Psoas muscle (tissue), 8 donors: Measurements from ENCODE around the gene CLBA1. TPM values are rescaled to one million over a fixed set of nuclear protein-coding genes. Genes with fewer than 3 reads are reported as not detected.

ENCODE experiments used
- ATAC-seq, 4 donors: fragments of 200-7000 bp; cut with Tn5 transposase; one replicate each; pipeline ENCODE4 v1.9.1; 2020; ENCODE audit warnings: moderate library complexity in 3 of 4, mild to moderate bottlenecking in 2 of 4
- DNase-seq, 2 donors: peaks; one replicate each; pipeline ENCODE4 v3.0.0-alpha.2; 2020
- H3K27ac ChIP-seq: fragments of 200-600 bp; one replicate; pipeline ENCODE4 v1.8.0; 2022
- H3K27me3 ChIP-seq, 3 donors: fragments of 200-600 bp in 1 of 3; one replicate each; pipeline versions ENCODE4 v1.6.1 to v1.8.0; 2013 to 2022; ENCODE audit warnings: low read length in 2 of 3, mild to moderate bottlenecking in 2 of 3, moderate library complexity in 1 of 3; ENCODE audit not compliant: insufficient read depth in 3 of 3
- H3K36me3 ChIP-seq, 2 donors: fragments of 200-600 bp in 1 of 2; one replicate each; pipeline versions ENCODE4 v1.6.1 to v1.8.0; 2013 to 2022; ENCODE audit warnings: low read depth in 1 of 2, mild to moderate bottlenecking in 1 of 2, moderate library complexity in 1 of 2; ENCODE audit not compliant: insufficient read depth in 1 of 2
- H3K4me1 ChIP-seq: fragments of 200-600 bp; one replicate; pipeline ENCODE4 v1.8.0; 2022
- H3K4me3 ChIP-seq: fragments of 200-600 bp; one replicate; pipeline ENCODE4 v1.8.0; 2022; ENCODE audit warnings: mild to moderate bottlenecking
- H3K9me3 ChIP-seq: fragments of 200-600 bp; one replicate; pipeline ENCODE4 v1.8.0; 2022
- WGBS, 3 donors: extraction: QIAGEN DNeasy Blood & Tissue Kit; methylation state at CpG; one replicate each; pipeline versions ENCODE4 v1.1.6 to v1.1.7; 2013; 5-methylcytosine and 5-hydroxymethylcytosine counted together
- intact Hi-C, 2 donors: fragments of 100-400 bp; cut with DNase I; formaldehyde crosslinking; loops; one replicate each; pipeline versions ENCODE4 v1.11.0 to v1.14.2; 2022
- polyA plus RNA-seq, 3 donors: library from polyadenylated mRNA; stranded (reverse); fragments of 200-250 nt; gene quantifications; one replicate each; pipeline ENCODE4 v1.2.3, GENCODE V29; 2013
- total RNA-seq, 4 donors: library from RNA; stranded (reverse); fragmentation: NEBNext Ultra II Directional in 2 of 4; extraction: Animal tissue kit (Norgen Biotek cat#: 25700) in 2 of 4; gene quantifications; one replicate each; pipeline versions ENCODE4 v1.2.1 to v1.2.4, GENCODE V29; 2021 to 2023
- TF ChIP-seq, protein P1 (sequence below): fragments of 200-600 bp; IDR thresholded peaks from one replicate; pipeline ENCODE4 v1.8.0; 2022; ENCODE audit warnings: antibody characterized with exemption
- donor health status: healthy with polysubstance abuse.
- donor health status: DM: no; HTN: no; CAD: no; lungs with moderate emphysema.
- donor health status: Bipolar disorder and iron deficiency.
- donor health status: healthy.
- donor health status: DM: yes; HTN: yes; CAD: no.
- donor health status: DM: no; HTN: no; CAD: no.
- donor health status: DM: no; HTN: no; CAD: no.
- donor health status: DM: yes; HTN: yes; CAD: no.

CLBA1 gene
- total and polyA plus RNA-seq, 7 donors = 1.3 to 6.8 (median 1.7) TPM

- Histone ChIP-seq H3K36me3 (no peaks in the 10 kb centered on the region), H3K9me3 (no peaks in the 10 kb centered on the region), H3K4me1 (no peaks in the 10 kb centered on the region), H3K27me3 (peaks cover 0 to 12% (median 0%) of the 10 kb centered on the region in 3 donors), H3K4me3 (no peak overlapping the region), H3K27ac (no peak overlapping the region)
- ATAC-seq (no peak), DNase-seq (peak in 1 of 2 donors; percentile 22)
- intact Hi-C loops = no loop called here
- TF ChIP-seq, protein P1, sequence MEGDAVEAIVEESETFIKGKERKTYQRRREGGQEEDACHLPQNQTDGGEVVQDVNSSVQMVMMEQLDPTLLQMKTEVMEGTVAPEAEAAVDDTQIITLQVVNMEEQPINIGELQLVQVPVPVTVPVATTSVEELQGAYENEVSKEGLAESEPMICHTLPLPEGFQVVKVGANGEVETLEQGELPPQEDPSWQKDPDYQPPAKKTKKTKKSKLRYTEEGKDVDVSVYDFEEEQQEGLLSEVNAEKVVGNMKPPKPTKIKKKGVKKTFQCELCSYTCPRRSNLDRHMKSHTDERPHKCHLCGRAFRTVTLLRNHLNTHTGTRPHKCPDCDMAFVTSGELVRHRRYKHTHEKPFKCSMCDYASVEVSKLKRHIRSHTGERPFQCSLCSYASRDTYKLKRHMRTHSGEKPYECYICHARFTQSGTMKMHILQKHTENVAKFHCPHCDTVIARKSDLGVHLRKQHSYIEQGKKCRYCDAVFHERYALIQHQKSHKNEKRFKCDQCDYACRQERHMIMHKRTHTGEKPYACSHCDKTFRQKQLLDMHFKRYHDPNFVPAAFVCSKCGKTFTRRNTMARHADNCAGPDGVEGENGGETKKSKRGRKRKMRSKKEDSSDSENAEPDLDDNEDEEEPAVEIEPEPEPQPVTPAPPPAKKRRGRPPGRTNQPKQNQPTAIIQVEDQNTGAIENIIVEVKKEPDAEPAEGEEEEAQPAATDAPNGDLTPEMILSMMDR = no peak
- 89 to 91% (median 90%) methylated on average over 13 of the region's 13 CpGs for WGBS, 3 donors
Measured at GRCh38 chr14:104953097-104953496, 32.5 kb upstream of the CLBA1 start.

DNA sequence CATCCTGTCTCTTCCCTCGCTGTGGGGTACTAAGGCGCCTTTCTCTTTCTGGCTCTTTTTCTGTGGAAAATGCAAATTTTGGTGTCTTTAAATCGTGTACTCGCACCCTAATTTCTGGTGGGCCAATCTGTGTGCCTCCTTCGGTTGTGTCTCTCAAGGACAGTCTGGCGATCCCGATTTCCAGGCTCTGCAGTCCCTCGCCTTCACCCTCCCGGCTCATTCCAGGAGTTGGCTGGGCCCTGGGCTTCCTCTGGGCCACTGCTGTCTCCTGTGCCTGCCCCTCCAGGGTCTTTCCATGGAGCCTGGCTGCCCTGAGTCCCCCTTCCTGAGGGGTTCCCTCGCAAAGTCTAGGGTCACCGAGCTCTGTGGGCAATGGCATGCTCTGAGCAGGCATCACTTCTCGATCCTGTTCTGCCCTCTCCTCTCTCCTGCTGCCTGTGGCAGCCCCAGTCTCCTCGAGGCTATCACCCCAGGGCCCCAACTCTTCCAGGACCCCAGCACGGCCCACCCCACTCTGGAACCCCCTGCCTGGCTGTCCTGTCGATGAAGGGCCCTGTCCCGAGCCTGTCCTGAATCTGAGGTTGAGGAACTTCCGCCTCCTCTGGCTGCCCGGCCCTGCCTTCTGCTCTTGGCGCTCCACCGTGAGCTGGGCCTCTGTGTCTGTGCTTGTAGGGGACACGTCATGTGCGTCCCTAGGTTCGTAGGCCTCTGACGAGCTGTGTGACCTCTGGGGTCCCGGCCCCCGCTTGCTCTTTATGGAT, 31.5 kb upstream of the CLBA1 start:
- DNase-seq (peak in 1 of 2 donors; percentile 36), ATAC-seq (no peak)
- H3K27ac ChIP-seq = no peak overlapping the region
- H3K36me3 ChIP-seq = no peaks in the 10 kb centered on the region
- WGBS, 3 donors = 88 to 91% (median 89%) methylated on average over 24 to 26 of the region's 26 CpGs
- H3K4me3 ChIP-seq = no peak overlapping the region
- intact Hi-C loops = no loop called here
- TF ChIP-seq, protein P1 = no peak
- H3K27me3 ChIP-seq = peaks cover 0 to 14% (median 0%) of the 10 kb centered on the region in 3 donors
- H3K9me3 ChIP-seq = no peaks in the 10 kb centered on the region
- H3K4me1 ChIP-seq = no peaks in the 10 kb centered on the region

- TF ChIP-seq, protein P1 = no peak
- DNase-seq (peak in 1 of 2 donors; percentile 32), ATAC-seq (no peak)
- Histone ChIP-seq H3K4me1 (no peaks in the 10 kb centered on the region), H3K27ac (no peak overlapping the region), H3K36me3 (no peaks in the 10 kb centered on the region), H3K9me3 (no peaks in the 10 kb centered on the region), H3K4me3 (no peak overlapping the region), H3K27me3 (peaks cover 0 to 14% (median 0%) of the 10 kb centered on the region in 3 donors)
- intact Hi-C loops = no loop called here
- 75 to 83% (median 80%) methylated on average over 13 of the region's 13 CpGs for WGBS, 3 donors
Measured at GRCh38 chr14:104954746-104955395, 30.7 kb upstream of the CLBA1 start.

DNA sequence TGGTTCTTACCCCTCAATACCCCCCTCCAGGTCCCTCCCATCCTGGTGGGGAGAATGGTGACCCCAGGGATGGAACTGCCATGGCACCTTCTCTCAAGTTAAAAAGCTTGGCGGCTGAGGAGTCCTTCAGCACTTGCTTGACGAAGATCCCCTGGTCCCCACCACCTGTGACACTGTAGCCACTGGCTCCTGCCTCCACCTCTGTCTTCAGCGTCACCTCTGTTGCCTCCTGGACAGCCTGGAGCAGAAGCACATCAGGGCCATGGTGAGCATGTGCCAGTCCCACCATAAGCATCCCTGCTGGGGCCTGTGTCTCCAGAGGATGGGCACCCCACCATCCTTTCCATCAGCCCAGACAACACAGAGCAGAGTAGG, 30.2 kb upstream of the CLBA1 start:
- DNase-seq (peak in 1 of 2 donors; percentile 1), ATAC-seq (no peak)
- intact Hi-C loops = no loop called here
- Histone ChIP-seq H3K27me3 (peaks cover 0 to 14% (median 0%) of the 10 kb centered on the region in 3 donors), H3K27ac (no peak overlapping the region), H3K4me3 (no peak overlapping the region), H3K36me3 (no peaks in the 10 kb centered on the region), H3K4me1 (no peaks in the 10 kb centered on the region), H3K9me3 (no peaks in the 10 kb centered on the region)
- WGBS, 3 donors = 96 to 100% (median 98%) methylated on average over 3 of the region's 3 CpGs
- TF ChIP-seq, protein P1 = no peak
